K562 (cell line): ENCODE results near the gene ZDHHC14. TPM values are rescaled to one million over a fixed set of nuclear protein-coding genes. Genes with fewer than 3 reads are reported as not detected.

ENCODE experiments used
- E2F8 ChIP-seq: fragments of 450-650 bp; IDR thresholded peaks from 2 replicates; pipeline ENCODE4 v1.7.1; 2018; ENCODE audit warnings: mild to moderate bottlenecking, low read depth; ENCODE audit not compliant: partially characterized antibody
- NFIX ChIP-seq: fragments of 250-450 bp; sonication (Bioruptor Pico); IDR thresholded peaks from 2 replicates; pipeline ENCODE4 v1.4.0; 2020; ENCODE audit warnings: low read depth, mild to moderate bottlenecking, moderate library complexity
- NFXL1 ChIP-seq: fragments of 450-650 bp; formaldehyde crosslinking; IDR thresholded peaks from 2 replicates; pipeline ENCODE4 v1.4.0; 2021; ENCODE audit warnings: mild to moderate bottlenecking
- RAD21 ChIP-seq, 2 experiments: fragments of 250-450 bp in 1 of 2; fragments of 450-650 bp in 1 of 2; sonication (Bioruptor Pico) in 1 of 2; formaldehyde crosslinking in 1 of 2; IDR thresholded peaks in 1 of 2; conservative IDR thresholded peaks in 1 of 2; 2 replicates each; pipeline versions ENCODE4 v1.4.0 to v1.8.0; 2020 to 2022; ENCODE audit warnings: mild to moderate bottlenecking in 2 of 2, moderate library complexity in 1 of 2
- RUNX1 ChIP-seq: sonication (generic); IDR thresholded peaks from 2 replicates; pipeline ENCODE4 v1.6.1; 2016; ENCODE audit warnings: antibody characterized with exemption, low read depth
- TCFL5 ChIP-seq: fragments of 250-450 bp; sonication (Bioruptor Pico); conservative IDR thresholded peaks from 2 replicates; pipeline ENCODE4 v1.6.1; 2021; ENCODE audit warnings: mild to moderate bottlenecking, moderate library complexity, matching md5 sums
- ZBTB8A ChIP-seq: fragments of 450-650 bp; IDR thresholded peaks from 2 replicates; pipeline ENCODE4 v1.6.1; 2018; ENCODE audit warnings: mild to moderate bottlenecking, moderate library complexity; ENCODE audit not compliant: partially characterized antibody
- ZNF318 ChIP-seq, 2 experiments: fragments of 450-650 bp; IDR thresholded peaks; 2 replicates each; pipeline ENCODE4 v1.6.1; 2016; ENCODE audit warnings: mild to moderate bottlenecking in 2 of 2, borderline replicate concordance in 1 of 2, low read depth in 1 of 2, moderate library complexity in 1 of 2
- ZNF586 ChIP-seq: fragments of 450-650 bp; formaldehyde crosslinking; conservative IDR thresholded peaks from 2 replicates; pipeline ENCODE4 v1.4.0; 2020; ENCODE audit warnings: mild to moderate bottlenecking, moderate library complexity
- ZNF589 ChIP-seq: fragments of 200-800 bp; sonication (Bioruptor generic); IDR thresholded peaks from 2 replicates; pipeline ENCODE4 v1.6.1; 2016; ENCODE audit warnings: low read depth, missing genetic modification characterization, missing compliant biosample characterization
- ZNF639 ChIP-seq, 2 experiments: fragments of 200-800 bp in 1 of 2; sonication (Bioruptor generic) in 1 of 2; sonication (generic) in 1 of 2; formaldehyde crosslinking in 1 of 2; IDR thresholded peaks in 1 of 2; conservative IDR thresholded peaks in 1 of 2; 2 replicates each; pipeline versions ENCODE4 v1.5.0 to v1.6.1; 2016 to 2020; ENCODE audit warnings: missing compliant biosample characterization in 1 of 2, missing genetic modification characterization in 1 of 2, missing genetic modification reagents in 1 of 2
- ZNF77 ChIP-seq: fragments of 250-450 bp; sonication (Bioruptor Pico); IDR thresholded peaks from 2 replicates; pipeline ENCODE4 v1.5.0; 2020
- polyA plus RNA-seq, 8 experiments: library from polyadenylated mRNA; depleted of rRNA in 4 of 8; stranded (reverse) in 5 of 8; unstranded in 3 of 8; fragments of >200 nt; fragmentation: Nextera tagmentation in 2 of 8; fragmentation: Illumina TruSeq in 1 of 8; extraction: Ambion mirVana in 2 of 8; extraction: Trizol in 1 of 8; gene quantifications; 2 replicates each; pipeline versions ENCODE4 v1.2.1 to v1.2.3, GENCODE V29; 2011 to 2014; ENCODE audit warnings: inconsistent platforms in 1 of 8, missing spikeins in 1 of 8
- total RNA-seq, 7 experiments: library from RNA; depleted of rRNA in 6 of 7; stranded (reverse); fragments of >200 nt in 6 of 7; fragmentation: Illumina TruSeq in 2 of 7; extraction: Trizol in 2 of 7; gene quantifications; 2 replicates each; pipeline versions ENCODE4 v1.2.1 to v1.2.3, GENCODE V29; 2011 to 2021; ENCODE audit warnings: low replicate concordance in 1 of 7

The ZDHHC14 gene
- total and polyA plus RNA-seq, 9 of the 15 experiments (the other 6 are each of a cell fraction or from before 2014, with no cell fraction given), result 0.92 to 23.1 (median 13.8) TPM

GRCh38 chr6:157379656-157380457 is 1.1 kb upstream of the ZDHHC14 start (continued):
- no peak for TF ChIP-seq ZNF318 (IDR thresholded peaks at IDR 0.05; ENCODE audit: borderline replicate concordance in 1 of 2, low read depth in 1 of 2)
- no peak for TF ChIP-seq ZNF586 (CRISPR knock-in tag)
- no peak for TF ChIP-seq RUNX1
- TF ChIP-seq NFXL1 (CRISPR knock-in tag), result no peak
- TF ChIP-seq TCFL5 (CRISPR knock-in tag), result no peak
- TF ChIP-seq E2F8, result no peak
- no peak for TF ChIP-seq NFIX (CRISPR knock-in tag)
- TF ChIP-seq ZNF589, result no peak
- no peak for TF ChIP-seq ZNF77 (CRISPR knock-in tag)
- no peak; a peak in 1 of 4 replicates for TF ChIP-seq RAD21 (CRISPR knock-in tag; conservative IDR thresholded peaks at IDR 0.05 in 1 of 2, IDR thresholded peaks at IDR 0.05 in 1 of 2)
- no peak for TF ChIP-seq ZNF639 (CRISPR knock-in tag; conservative IDR thresholded peaks at IDR 0.05 in 1 of 2, IDR thresholded peaks at IDR 0.05 in 1 of 2)
- no peak for TF ChIP-seq ZBTB8A
